Endothelial cell of umbilical vein (primary cell): ENCODE data around the gene TNP1. TPM values are rescaled to one million over a fixed set of nuclear protein-coding genes. Genes with fewer than 3 reads are reported as not detected.

ENCODE experiments used
- BruUV-seq: library from RNA; stranded (reverse); fragments of 400-500 nt; replicated peaks from 2 replicates; lab custom pipeline; 2021; lab: Mats Ljungman, UMichigan
- CTCF ChIA-PET: fragments of 300-600, 350-600 bp; sonication (Branson Sonifier 250); formaldehyde crosslinking; loops from one replicate; lab custom pipeline; 2021; ENCODE audit warnings: antibody characterized with exemption, inconsistent platforms; lab: Charles Lee
- POLR2A ChIA-PET: fragments of 300-600, 350-600 bp; sonication (Branson Sonifier 250); formaldehyde crosslinking; loops from one replicate; lab custom pipeline; 2021; ENCODE audit warnings: antibody characterized with exemption, inconsistent platforms; lab: Charles Lee
- DNase-seq: peaks from one replicate; pipeline ENCODE4 v3.0.0-alpha.2; 2011; ENCODE audit warnings: low read depth, low spot score
- FAIRE-seq: peaks from 2 replicates; lab custom pipeline; 2011; peaks lifted over from hg19 to GRCh38; lab: Jason Lieb, UNC
- H2AFZ ChIP-seq: 2 replicates; pipeline ENCODE4 v1.6.0; 2012; ENCODE audit warnings: low read depth, low read length, control low read depth, inconsistent platforms
- H3K27ac ChIP-seq: 2 replicates; pipeline ENCODE4 v1.5.1; 2011; ENCODE audit warnings: low read depth, mild to moderate bottlenecking, control low read depth, low read length, moderate library complexity; ENCODE audit not compliant: insufficient read depth
- H3K27me3 ChIP-seq, 2 experiments: 2 replicates each; pipeline versions ENCODE4 v1.6.0 to v1.6.1; 2011; ENCODE audit warnings: low read length in 2 of 2, mixed read lengths in 1 of 2; ENCODE audit not compliant: control insufficient read depth in 2 of 2, insufficient read depth in 2 of 2
- H3K36me3 ChIP-seq, 2 experiments: 2 replicates in 1 of 2; 3 replicates in 1 of 2; pipeline ENCODE4 v1.5.1; 2011; ENCODE audit warnings: low read length in 2 of 2, mild to moderate bottlenecking in 1 of 2, moderate library complexity in 1 of 2; ENCODE audit not compliant: control insufficient read depth in 2 of 2, insufficient read depth in 2 of 2; ENCODE audit errors: extremely low read depth in 1 of 2
- H3K4me1 ChIP-seq: 3 replicates; pipeline ENCODE4 v1.5.1; 2011; ENCODE audit warnings: mild to moderate bottlenecking, low read length; ENCODE audit not compliant: control insufficient read depth, insufficient read depth; ENCODE audit errors: extremely low read depth
- H3K4me2 ChIP-seq: 2 replicates; pipeline ENCODE4 v1.6.1; 2011; ENCODE audit warnings: low read length, control low read depth, mixed read lengths; ENCODE audit not compliant: insufficient read depth
- H3K4me3 ChIP-seq, 3 experiments: fragments of 200-600 bp in 1 of 3; sonication (generic), shearing (Covaris generic) in 1 of 3; replicated peaks in 1 of 3; 2 replicates each; pipeline ENCODE4 v1.5.1; 2011 to 2016; ENCODE audit warnings: control low read depth in 3 of 3, low read length in 3 of 3, mild to moderate bottlenecking in 2 of 3, inconsistent platforms in 1 of 3, low read depth in 1 of 3, moderate library complexity in 1 of 3; ENCODE audit not compliant: insufficient read depth in 1 of 3
- H3K79me2 ChIP-seq: 2 replicates; pipeline ENCODE4 v1.6.0; 2012; ENCODE audit warnings: low read length, inconsistent platforms; ENCODE audit not compliant: control insufficient read depth, insufficient read depth
- H3K9ac ChIP-seq: replicated peaks from 2 replicates; pipeline ENCODE3; 2011; ENCODE audit warnings: low read length, control low read depth; ENCODE audit not compliant: insufficient read depth; ENCODE audit errors: extremely low read depth
- H3K9me1 ChIP-seq: replicated peaks from 3 replicates; pipeline ENCODE4 v1.6.0; 2011; ENCODE audit warnings: mild to moderate bottlenecking, low read length; ENCODE audit not compliant: control insufficient read depth, insufficient read depth; ENCODE audit errors: extremely low read depth
- H3K9me3 ChIP-seq: replicated peaks from 2 replicates; pipeline ENCODE4 v1.5.1; 2012; ENCODE audit warnings: low read length, inconsistent platforms; ENCODE audit not compliant: control insufficient read depth, insufficient read depth
- H4K20me1 ChIP-seq: replicated peaks from 2 replicates; pipeline ENCODE3; 2011; ENCODE audit warnings: mild to moderate bottlenecking, low read length; ENCODE audit not compliant: control insufficient read depth, insufficient read depth; ENCODE audit errors: extremely low read depth
- EZH2 ChIP-seq: IDR thresholded peaks from 2 replicates; pipeline ENCODE4 v1.6.1; 2012; ENCODE audit warnings: borderline replicate concordance, low read depth, mild to moderate bottlenecking, moderate library complexity, low read length, inconsistent platforms; ENCODE audit not compliant: severe bottlenecking
- FOS ChIP-seq: IDR thresholded peaks from 2 replicates; pipeline ENCODE4 v1.6.1; 2011; ENCODE audit warnings: mild to moderate bottlenecking, low read length, moderate library complexity, borderline replicate concordance; ENCODE audit not compliant: insufficient read depth
- GATA2 ChIP-seq: IDR thresholded peaks from 2 replicates; pipeline ENCODE4 v1.7.0; 2011; ENCODE audit warnings: low read depth, mild to moderate bottlenecking, moderate library complexity, mixed read lengths, low read length; ENCODE audit not compliant: insufficient read length, insufficient read depth
- JUN ChIP-seq: IDR thresholded peaks from 2 replicates; pipeline ENCODE4 v1.6.1; 2011; ENCODE audit warnings: borderline replicate concordance, low read depth; ENCODE audit not compliant: insufficient read length, insufficient read depth
- MYC ChIP-seq: IDR thresholded peaks from one replicate; pipeline ENCODE4 v1.6.1; 2011; ENCODE audit warnings: mild to moderate bottlenecking, low read depth, low read length
- POLR2A ChIP-seq: IDR thresholded peaks from 2 replicates; pipeline ENCODE4 v1.6.1; 2012; ENCODE audit warnings: low read depth, mild to moderate bottlenecking, control low read depth, low read length
- POLR2AphosphoS5 ChIP-seq: IDR thresholded peaks from 2 replicates; pipeline ENCODE4 v1.6.1; 2012; ENCODE audit warnings: low read depth, mild to moderate bottlenecking, control low read depth, low read length, moderate library complexity; ENCODE audit not compliant: insufficient read depth
- dilution Hi-C: fragments of 300-500 bp; cut with MboI; formaldehyde crosslinking; loops from one replicate; pipeline ENCODE4 v1.15.0; 2019; ENCODE audit warnings: low sequenced_read_pairs; ENCODE audit not compliant: extremely low pct_ligation_motif_present
- intact Hi-C: fragments of 100-400 bp; cut with micrococcal nuclease; formaldehyde crosslinking; loops from one replicate; pipeline ENCODE4 v1.10.0; 2022
- polyA plus RNA-seq, 4 experiments: library from polyadenylated mRNA; depleted of rRNA in 3 of 4; stranded (reverse) in 3 of 4; unstranded in 1 of 4; fragments of >200 nt; gene quantifications; 2 replicates each; pipeline versions ENCODE4 v1.2.1 to v1.2.3, GENCODE V29; 2011 to 2012; ENCODE audit warnings: missing spikeins in 1 of 4
- total RNA-seq: library from RNA; stranded (reverse); gene quantifications from 2 replicates; pipeline ENCODE4 v1.2.3, GENCODE V29; 2021
- TF ChIP-seq, protein P1 (sequence below): IDR thresholded peaks from 2 replicates; pipeline ENCODE4 v1.6.1; 2011; ENCODE audit not compliant: insufficient read depth, insufficient read length
- TF ChIP-seq, protein P2 (sequence below), 2 donors: IDR thresholded peaks; 1 replicate in 1 of 2; 2 replicates in 1 of 2; pipeline ENCODE4 v1.5.1; 2011; ENCODE audit warnings: low read length in 2 of 2, mild to moderate bottlenecking in 2 of 2, moderate library complexity in 2 of 2, control low read depth in 1 of 2, inconsistent platforms in 1 of 2, low read depth in 1 of 2; ENCODE audit not compliant: insufficient read depth in 1 of 2; ENCODE audit errors: extremely low read depth in 1 of 2

The TNP1 gene
- total and polyA plus RNA-seq, 2 donors (not counting 3 experiments of a cell fraction or from before 2014, with no cell fraction given), result not detected

DNA sequence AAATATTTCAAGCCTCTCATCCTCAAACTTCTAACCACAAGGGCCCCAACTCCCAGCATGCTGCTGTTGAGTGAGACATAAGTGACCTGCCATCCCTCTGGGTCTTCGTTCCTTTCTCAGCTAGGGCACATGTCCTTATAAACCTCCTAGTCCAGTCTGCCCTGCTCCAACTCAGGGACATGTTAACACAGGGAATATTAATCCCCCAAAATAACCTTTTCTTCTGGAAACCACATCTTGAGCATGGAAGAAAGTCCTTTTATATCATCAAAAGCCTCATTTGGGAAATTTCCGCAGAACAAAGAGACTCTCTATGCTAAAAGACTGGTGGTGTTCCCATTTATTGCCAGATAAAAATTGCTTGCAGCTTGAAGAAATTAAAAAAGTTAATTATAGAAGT lies 14.4 kb downstream of the TNP1 start:
- Histone ChIP-seq H3K27ac (no peak overlapping the region), H3K27me3 (no peaks in the 10 kb centered on the region), H3K9ac (no peak overlapping the region), H4K20me1 (no peaks in the 10 kb centered on the region), H2AFZ (no peak overlapping the region), H3K4me3 (no peak overlapping the region), H3K79me2 (no peaks in the 10 kb centered on the region), H3K4me1 (no peaks in the 10 kb centered on the region), H3K4me2 (no peak overlapping the region), H3K9me1 (no peaks in the 10 kb centered on the region), H3K9me3 (no peaks in the 10 kb centered on the region), H3K36me3 (no peaks in the 10 kb centered on the region)
- dilution Hi-C loops (no loop called here), intact Hi-C loops (no loop called here)
- ChIA-PET POLR2A (no interaction called here), CTCF (no interaction called here)
- BruUV-seq, result no TSS peak
- FAIRE-seq (no peak), DNase-seq (no peak)
- TF ChIP-seq JUN, result no peak
- no peak for TF ChIP-seq FOS
- no peak for TF ChIP-seq GATA2
- TF ChIP-seq MYC, result no peak
- TF ChIP-seq, protein P1, sequence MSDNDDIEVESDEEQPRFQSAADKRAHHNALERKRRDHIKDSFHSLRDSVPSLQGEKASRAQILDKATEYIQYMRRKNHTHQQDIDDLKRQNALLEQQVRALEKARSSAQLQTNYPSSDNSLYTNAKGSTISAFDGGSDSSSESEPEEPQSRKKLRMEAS, result no peak
- no peak for TF ChIP-seq POLR2A
- TF ChIP-seq EZH2, result no peak
- TF ChIP-seq, protein P2, sequence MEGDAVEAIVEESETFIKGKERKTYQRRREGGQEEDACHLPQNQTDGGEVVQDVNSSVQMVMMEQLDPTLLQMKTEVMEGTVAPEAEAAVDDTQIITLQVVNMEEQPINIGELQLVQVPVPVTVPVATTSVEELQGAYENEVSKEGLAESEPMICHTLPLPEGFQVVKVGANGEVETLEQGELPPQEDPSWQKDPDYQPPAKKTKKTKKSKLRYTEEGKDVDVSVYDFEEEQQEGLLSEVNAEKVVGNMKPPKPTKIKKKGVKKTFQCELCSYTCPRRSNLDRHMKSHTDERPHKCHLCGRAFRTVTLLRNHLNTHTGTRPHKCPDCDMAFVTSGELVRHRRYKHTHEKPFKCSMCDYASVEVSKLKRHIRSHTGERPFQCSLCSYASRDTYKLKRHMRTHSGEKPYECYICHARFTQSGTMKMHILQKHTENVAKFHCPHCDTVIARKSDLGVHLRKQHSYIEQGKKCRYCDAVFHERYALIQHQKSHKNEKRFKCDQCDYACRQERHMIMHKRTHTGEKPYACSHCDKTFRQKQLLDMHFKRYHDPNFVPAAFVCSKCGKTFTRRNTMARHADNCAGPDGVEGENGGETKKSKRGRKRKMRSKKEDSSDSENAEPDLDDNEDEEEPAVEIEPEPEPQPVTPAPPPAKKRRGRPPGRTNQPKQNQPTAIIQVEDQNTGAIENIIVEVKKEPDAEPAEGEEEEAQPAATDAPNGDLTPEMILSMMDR (IDR thresholded peaks at IDR 0.05; ENCODE audit: extremely low read depth in 1 of 2, insufficient read depth in 1 of 2, low read depth in 1 of 2, low read length in 2 of 2), result no peak
- TF ChIP-seq POLR2AphosphoS5, result no peak
